Activated gamma-delta T cell treated with Interleukin-2 at 50 U/mL for 16 hours (primary cell): ENCODE results near the gene LSR.
A peak's percentile ranks its signal among the peaks of the same experiment; 100 is the strongest.
"Not testable (repeated sequence)": the region's sequence is repeated elsewhere in the genome, so short reads cannot be mapped to it uniquely, and the experiment has no call there.

ENCODE experiments used
- DNase-seq: peaks from one replicate; pipeline ENCODE4 v3.0.0-alpha.2; 2020

LSR gene

DNA sequence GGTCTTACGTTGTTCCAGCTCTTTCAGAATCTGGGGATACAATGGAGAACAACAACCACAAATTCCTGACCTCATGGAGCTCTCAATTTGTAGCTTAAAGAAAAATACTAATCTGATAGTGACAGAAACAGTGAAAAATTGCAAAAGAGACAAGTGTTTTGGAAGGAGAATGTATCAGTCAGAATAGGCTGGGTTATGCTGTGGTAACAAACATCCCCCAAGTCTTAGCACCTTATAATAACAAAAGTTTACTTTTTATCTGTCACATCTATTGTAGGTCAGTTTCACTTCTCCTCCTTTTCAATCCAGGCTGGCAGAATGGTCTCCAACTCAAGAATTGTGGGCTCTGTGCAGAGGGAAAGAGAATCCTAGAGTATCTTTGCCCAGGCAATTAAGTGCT lies 29.8 kb upstream of the LSR start:
- DNase-seq: no peak

GRCh38 chr19:35220315-35220921 lies 28.4 kb upstream of the LSR start:
- DNase-seq: no peak

DNA sequence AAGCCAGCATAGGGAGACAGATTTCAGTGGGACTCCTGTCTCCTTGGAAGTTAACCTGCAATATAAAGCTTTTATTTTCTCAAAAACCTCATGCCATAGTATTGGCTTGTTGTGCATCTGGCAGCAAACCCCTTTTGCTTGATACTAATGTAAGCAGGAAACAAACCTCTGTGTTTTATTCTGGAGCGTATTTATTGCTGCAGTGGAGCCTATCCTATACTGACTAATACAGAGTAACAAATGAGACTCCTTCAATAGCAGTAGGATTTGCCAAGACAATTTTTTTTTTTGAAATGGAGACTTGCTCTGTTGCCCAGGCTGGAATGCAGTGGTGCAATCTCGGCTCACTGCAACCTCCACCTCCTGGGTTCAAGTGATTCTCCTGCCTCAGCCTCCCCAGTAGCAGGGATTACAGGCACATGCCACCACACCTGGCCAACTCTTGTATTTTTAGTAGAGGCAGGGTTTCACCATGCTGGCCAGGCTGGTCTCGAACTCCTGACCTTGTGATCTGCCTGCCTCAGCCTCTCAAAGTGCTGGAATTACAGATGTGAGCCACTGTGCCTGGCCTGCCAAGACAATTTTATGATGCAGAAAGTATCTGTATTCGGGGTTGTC lies 27.7 kb upstream of the LSR start:
- DNase-seq: not testable (repeated sequence)

GRCh38 chr19:35222373-35223015 lies 26.3 kb upstream of the LSR start:
- DNase-seq: peak; percentile 0

GRCh38 chr19:35223084-35223790 lies 25.6 kb upstream of the LSR start:
- peak; percentile 1 for DNase-seq

GRCh38 chr19:35223862-35224505 lies 24.8 kb upstream of the LSR start:
- no peak for DNase-seq

DNA sequence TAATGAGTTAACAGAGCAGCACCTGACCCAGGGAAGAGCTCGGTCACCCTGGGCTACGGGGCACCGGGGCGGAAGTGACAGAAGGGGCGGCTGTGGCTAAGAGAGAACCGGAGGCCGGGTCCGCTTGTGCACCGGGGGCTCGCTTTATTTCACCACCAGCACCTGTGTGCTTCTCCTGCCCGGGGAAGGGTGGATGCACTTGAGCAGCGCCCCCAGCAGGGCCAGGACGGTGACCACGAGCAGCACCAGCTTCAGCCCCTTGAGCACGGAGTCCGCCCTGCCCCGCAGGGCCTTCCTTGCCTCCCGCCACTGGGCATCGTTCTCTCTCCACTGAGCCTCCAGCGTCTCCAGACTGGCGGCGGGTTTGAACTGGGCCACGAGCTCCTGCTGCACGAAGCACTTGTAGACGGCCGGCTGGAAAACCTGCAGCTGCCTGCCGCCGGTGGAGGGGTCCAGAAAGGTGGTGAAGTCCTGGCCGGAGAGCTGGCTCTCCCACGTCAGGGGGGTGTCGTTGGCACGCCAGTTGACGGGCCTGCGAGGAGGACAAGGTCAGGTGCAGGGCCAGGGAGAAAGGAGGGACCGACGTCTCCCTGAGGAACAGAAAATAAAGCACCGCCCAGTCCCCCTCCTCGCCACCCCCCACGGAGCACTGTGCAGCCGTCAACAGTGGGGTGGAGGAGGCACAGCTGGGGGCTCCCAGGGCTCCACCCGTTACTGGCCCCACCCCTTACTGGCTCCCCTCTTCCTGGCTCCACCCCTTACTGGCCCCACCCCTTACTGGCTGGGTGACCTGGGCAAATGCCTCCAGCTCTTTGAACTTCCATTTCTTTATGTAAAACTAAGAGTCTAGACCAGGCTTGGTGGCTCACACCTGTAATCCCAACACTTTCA lies 23.9 kb upstream of the LSR start:
- DNase-seq: no peak

DNA sequence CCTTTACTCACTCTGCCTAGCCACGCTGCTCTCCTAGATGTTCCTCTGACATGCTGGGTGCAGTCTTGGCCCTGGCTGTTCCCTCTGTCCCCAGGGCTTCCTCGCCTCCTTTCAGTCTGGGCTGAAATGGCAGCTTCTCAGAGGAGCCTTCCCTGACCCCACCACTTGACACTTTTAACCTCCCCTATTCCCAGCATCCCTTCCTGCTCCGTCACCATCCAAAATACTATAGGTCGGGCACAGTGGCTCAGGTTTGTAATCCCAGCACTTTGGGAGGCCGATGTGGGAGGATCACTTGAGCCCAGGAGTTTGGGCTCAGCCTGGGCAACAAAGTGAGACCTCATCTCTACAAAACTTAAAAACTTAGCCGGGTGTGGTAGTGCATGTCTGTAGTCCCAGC lies 22.9 kb upstream of the LSR start:
- no peak for DNase-seq

- no peak for DNase-seq
These were observed 22.1 kb upstream of the LSR start for GRCh38 chr19:35226748-35227147.

DNA sequence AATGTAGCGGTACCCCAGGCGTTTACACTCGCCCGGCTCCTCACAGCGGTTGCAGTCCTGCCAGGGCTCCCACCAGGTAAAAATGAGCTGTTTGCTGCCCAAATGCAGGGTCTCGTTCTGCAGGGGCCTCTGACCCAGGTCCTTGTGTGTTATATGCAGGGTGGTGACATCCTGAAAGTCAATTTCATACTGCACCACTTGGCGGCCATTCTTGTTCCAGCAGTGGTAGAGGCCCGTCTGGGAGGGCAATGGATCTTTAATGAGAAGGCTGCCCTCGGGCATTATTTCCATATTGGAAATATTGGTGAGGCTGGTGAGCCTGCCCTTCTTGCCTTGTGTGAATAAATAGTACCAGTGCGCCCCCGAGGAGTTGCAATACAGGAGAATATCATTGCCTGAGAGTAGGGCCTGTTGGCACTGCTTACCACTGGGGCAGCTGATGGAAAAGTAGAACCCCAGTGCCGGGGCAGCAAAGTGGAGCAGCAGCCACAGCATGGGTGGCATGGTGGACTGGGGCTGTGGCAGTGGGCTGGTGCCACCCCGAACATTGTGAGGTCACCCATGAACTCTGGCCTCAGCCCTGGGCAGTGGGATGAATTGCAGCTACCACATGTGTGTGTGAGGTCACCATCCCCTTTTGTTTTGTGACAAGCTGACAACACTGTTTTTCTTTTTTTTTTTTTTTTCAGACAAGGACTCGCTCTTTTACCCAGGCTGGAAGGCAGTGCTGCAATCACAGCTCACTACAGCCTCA lies 20.4 kb upstream of the LSR start, which contains the start of gene FAM187B:
Gene FAM187B (minus strand): TSS at position 563 of the 754 bp plus-strand sequence. CDS start 59 bp downstream, at position 504.
- DNase-seq: no peak

GRCh38 chr19:35229601-35230000 lies 19.2 kb upstream of the LSR start:
- no peak for DNase-seq

GRCh38 chr19:35231956-35232645 lies 16.7 kb upstream of the LSR start:
- no peak for DNase-seq

- no peak for DNase-seq
These were observed 15.9 kb upstream of the LSR start for GRCh38 chr19:35232912-35233311.

DNA sequence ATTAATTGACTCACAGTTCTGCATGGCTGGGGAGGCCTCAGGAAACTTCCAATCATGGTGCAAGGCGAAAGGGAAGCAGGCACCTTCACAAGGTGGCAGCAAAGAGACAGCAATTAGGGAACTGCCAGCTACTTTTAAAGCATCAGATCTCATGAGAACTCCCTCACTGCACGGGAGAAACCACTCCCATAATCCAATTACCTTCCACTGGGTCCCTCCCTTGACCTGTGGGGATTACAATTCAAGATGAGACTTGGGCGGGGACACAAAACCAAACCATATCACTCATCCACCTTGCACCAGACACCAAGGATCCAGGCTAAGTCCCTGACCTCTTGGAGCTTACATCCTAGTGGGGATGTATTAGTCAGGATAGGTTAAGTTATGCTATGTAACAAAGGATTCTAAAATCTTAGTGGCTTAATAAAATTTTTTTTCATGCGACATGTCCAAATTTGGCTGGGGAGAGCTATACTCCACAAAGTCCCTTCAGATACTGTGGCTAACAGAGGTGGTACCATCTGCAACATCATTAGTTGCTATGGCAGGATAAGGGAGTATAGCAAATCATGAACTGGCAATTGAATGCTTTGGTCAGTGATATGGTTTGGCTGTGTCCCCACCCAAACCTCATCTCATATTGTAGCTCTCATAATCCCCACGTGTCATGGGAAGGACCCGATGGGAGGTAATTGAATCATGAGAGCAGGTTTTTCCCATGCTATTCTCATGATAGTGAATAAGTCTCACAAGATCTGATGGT lies 12.0 kb upstream of the LSR start:
- DNase-seq: peak; percentile 27

DNA sequence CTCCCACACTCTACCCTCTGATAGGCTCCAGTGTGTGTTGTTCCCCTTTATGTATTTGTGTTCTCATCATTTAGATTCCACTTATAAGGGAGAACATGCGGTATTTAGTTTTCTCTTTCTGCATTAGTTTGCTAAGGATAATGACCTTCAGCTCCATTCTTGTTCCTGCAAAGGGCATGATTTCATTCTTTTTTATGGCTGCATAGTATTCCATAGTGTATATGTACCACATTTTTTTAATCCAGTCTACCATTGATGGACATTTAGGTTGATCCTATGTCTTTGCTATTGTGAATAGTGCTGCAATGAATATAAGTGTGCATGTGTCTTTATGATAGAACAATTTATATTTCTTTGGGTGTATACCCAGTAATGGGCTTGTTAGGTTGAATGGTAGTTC lies 9.2 kb upstream of the LSR start:
- not testable (repeated sequence) for DNase-seq

- peak; percentile 22 for DNase-seq
These were observed 8.5 kb upstream of the LSR start for GRCh38 chr19:35240327-35240726.

GRCh38 chr19:35241417-35241816 lies 7.4 kb upstream of the LSR start:
- no peak for DNase-seq

DNA sequence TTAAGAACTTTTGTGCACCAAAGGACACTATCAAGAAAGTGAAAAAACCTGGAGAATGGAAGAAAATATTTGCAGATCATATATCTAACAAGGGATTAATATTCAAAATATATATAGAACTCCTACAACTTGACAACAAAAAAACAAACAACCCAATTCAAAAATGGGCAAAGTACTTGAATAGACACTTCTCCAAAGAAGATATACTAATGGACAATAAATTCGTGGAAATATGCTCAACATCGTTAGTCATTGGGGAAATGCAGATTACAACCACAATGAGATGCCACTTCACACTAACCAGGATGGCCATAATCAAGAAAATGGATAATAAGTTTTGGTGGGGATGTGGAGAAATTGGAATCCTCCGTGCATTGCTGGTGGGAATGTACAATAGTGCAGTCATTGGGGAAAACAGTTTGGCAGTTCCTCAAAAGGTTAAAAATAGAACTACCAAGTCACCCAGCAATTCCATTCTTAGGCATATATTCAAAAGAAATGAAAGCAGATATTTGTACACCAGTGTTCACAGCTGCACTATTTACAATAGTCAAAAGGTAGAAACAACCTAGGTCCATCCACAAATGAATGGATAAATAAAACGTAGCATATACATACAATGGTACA lies 2.2 kb upstream of the LSR start:
- no peak for DNase-seq

GRCh38 chr19:35247526-35248309 lies 1.1 kb upstream of the LSR start:
- DNase-seq: peak; percentile 58
